Measurements from ENCODE around the gene ATXN3L. TPM values are rescaled to one million over a fixed set of nuclear protein-coding genes. Genes with fewer than 3 reads are reported as not detected.

Gene ATXN3L
- total RNA-seq, 1 experiment from 2014 or later, result not detected

DNA sequence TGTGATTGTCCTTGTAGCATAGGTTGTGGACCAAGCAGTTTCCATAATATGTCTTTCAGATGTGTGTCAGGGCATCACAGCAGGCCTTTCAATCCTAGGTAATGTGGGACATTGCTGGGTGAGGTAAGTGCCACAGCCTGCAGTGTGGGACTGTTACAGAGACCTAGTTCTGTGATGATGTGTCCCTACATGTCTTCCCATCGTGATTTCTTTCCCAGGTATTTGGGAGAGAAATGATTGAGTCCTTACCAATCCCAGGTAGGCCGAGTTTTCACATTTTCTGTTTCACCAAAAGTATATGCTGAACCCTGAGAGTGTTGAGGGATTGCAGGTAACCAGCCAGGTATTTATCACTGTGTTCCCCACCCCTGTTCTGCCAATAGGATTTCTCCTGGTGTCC, 10.6 kb upstream of the ATXN3L start:
- no peaks in the 10 kb centered on the region for H3K36me3 Mint-ChIP-seq (ENCODE audit: insufficient read depth, unreplicated experiment)
- BruUV-seq (replicated peaks), result no TSS peak
- no peaks in the 10 kb centered on the region for H3K27me3 Mint-ChIP-seq (ENCODE audit: unreplicated experiment)
- H3K4me1 Mint-ChIP-seq (ENCODE audit: low read depth, unreplicated experiment), result no peaks in the 10 kb centered on the region
- CTCF ChIA-PET, result no interaction called here
- H3K27ac Mint-ChIP-seq (ENCODE audit: unreplicated experiment), result no peak overlapping the region
- TF ChIP-seq, protein P1, sequence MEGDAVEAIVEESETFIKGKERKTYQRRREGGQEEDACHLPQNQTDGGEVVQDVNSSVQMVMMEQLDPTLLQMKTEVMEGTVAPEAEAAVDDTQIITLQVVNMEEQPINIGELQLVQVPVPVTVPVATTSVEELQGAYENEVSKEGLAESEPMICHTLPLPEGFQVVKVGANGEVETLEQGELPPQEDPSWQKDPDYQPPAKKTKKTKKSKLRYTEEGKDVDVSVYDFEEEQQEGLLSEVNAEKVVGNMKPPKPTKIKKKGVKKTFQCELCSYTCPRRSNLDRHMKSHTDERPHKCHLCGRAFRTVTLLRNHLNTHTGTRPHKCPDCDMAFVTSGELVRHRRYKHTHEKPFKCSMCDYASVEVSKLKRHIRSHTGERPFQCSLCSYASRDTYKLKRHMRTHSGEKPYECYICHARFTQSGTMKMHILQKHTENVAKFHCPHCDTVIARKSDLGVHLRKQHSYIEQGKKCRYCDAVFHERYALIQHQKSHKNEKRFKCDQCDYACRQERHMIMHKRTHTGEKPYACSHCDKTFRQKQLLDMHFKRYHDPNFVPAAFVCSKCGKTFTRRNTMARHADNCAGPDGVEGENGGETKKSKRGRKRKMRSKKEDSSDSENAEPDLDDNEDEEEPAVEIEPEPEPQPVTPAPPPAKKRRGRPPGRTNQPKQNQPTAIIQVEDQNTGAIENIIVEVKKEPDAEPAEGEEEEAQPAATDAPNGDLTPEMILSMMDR (IDR thresholded peaks at IDR 0.05; ENCODE audit: unreplicated experiment), result no peak
- DNase-seq, result no peak
- no peak overlapping the region for H3K4me3 Mint-ChIP-seq (ENCODE audit: low read depth, unreplicated experiment)
- no peaks in the 10 kb centered on the region for H3K9me3 Mint-ChIP-seq (ENCODE audit: low read depth, unreplicated experiment)
- intact Hi-C loops (cut with micrococcal nuclease; ENCODE audit: unreplicated experiment), result no loop called here

DNA sequence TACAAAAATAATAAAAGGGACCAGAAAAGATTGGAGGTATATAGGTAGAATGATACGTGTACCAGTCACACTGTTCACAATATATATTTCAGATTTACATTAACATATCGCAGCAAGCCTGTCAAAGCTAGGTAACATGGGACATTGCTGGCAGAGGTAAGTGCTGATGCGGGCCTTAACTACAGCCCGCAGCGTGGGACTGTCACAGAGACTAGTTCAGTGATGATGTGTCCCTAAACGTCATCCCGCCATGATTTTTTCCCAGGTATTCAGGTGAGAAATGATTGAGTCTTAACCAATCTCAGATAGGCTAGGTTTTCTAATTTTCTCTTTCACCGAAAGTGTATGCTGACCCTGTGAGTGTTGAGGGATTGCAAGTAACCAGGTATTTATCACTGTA, 7.8 kb upstream of the ATXN3L start:
- Mint-ChIP-seq H3K9me3 (ENCODE audit: low read depth, unreplicated experiment) (no peaks in the 10 kb centered on the region), H3K27ac (ENCODE audit: unreplicated experiment) (no peak overlapping the region), H3K27me3 (ENCODE audit: unreplicated experiment) (no peaks in the 10 kb centered on the region), H3K4me1 (ENCODE audit: low read depth, unreplicated experiment) (no peaks in the 10 kb centered on the region), H3K36me3 (ENCODE audit: insufficient read depth, unreplicated experiment) (no peaks in the 10 kb centered on the region), H3K4me3 (ENCODE audit: low read depth, unreplicated experiment) (no peak overlapping the region)
- CTCF ChIA-PET, result no interaction called here
- DNase-seq, result no peak
- intact Hi-C loops (cut with micrococcal nuclease; ENCODE audit: unreplicated experiment), result no loop called here
- TF ChIP-seq, protein P1 (IDR thresholded peaks at IDR 0.05; ENCODE audit: unreplicated experiment), result no peak
- no TSS peak for BruUV-seq (replicated peaks)

DNA sequence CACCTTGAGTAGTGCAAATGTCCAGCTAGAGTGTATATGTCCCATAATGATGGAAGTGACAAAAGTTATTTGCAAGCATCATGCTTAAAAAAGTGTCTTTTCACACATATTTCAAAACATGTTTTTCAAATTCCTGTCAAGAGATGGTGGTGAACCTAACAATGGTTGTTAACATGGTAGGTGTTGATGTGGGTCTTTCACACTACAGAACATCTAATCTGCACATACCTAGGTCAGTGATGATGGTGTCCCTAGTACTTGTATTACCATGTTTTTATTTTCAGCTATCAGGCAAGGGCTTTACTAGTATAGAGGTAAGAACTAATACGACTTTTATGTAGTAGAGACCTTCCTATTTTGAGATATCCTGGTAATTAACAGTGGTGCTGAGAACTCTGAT, 3.4 kb upstream of the ATXN3L start:
- intact Hi-C loops (cut with micrococcal nuclease; ENCODE audit: unreplicated experiment), result no loop called here
- H3K36me3 Mint-ChIP-seq (ENCODE audit: insufficient read depth, unreplicated experiment), result no peaks in the 10 kb centered on the region
- TF ChIP-seq, protein P1 (IDR thresholded peaks at IDR 0.05; ENCODE audit: unreplicated experiment), result no peak
- CTCF ChIA-PET, result no interaction called here
- no peaks in the 10 kb centered on the region for H3K4me1 Mint-ChIP-seq (ENCODE audit: low read depth, unreplicated experiment)
- BruUV-seq (replicated peaks), result no TSS peak
- DNase-seq, result no peak
- no peaks in the 10 kb centered on the region for H3K27me3 Mint-ChIP-seq (ENCODE audit: unreplicated experiment)
- peaks cover 2% of the 10 kb centered on the region for H3K9me3 Mint-ChIP-seq (ENCODE audit: low read depth, unreplicated experiment)
- H3K27ac Mint-ChIP-seq (ENCODE audit: unreplicated experiment), result no peak overlapping the region
- H3K4me3 Mint-ChIP-seq (ENCODE audit: low read depth, unreplicated experiment), result no peak overlapping the region

DNA sequence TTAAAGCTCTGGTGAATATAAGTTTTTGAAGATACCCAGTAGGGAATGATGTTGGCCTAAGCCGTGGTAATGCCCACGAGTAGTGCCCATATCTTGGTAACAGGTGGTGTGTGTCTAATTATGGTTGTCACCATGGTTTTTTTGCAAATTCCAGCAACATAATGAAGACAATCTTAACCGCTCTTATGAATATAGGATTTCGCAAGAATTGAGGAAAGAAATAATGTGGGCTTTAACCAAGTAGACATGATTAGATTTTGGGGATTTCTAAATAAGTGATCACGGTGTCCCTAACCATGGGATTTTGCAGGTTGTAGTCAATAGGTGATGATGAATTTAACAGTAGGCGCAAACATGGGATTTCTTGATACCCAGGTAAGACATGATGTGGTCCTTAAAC, 2.5 kb downstream of the ATXN3L start:
- BruUV-seq (replicated peaks), result no TSS peak
- Mint-ChIP-seq H3K9me3 (ENCODE audit: low read depth, unreplicated experiment) (peaks cover 2% of the 10 kb centered on the region), H3K4me1 (ENCODE audit: low read depth, unreplicated experiment) (no peaks in the 10 kb centered on the region), H3K27ac (ENCODE audit: unreplicated experiment) (no peak overlapping the region), H3K27me3 (ENCODE audit: unreplicated experiment) (no peaks in the 10 kb centered on the region), H3K36me3 (ENCODE audit: insufficient read depth, unreplicated experiment) (no peaks in the 10 kb centered on the region), H3K4me3 (ENCODE audit: low read depth, unreplicated experiment) (no peak overlapping the region)
- intact Hi-C loops (cut with micrococcal nuclease; ENCODE audit: unreplicated experiment), result no loop called here
- DNase-seq, result no peak
- TF ChIP-seq, protein P1 (IDR thresholded peaks at IDR 0.05; ENCODE audit: unreplicated experiment), result no peak
- CTCF ChIA-PET, result no interaction called here

DNA sequence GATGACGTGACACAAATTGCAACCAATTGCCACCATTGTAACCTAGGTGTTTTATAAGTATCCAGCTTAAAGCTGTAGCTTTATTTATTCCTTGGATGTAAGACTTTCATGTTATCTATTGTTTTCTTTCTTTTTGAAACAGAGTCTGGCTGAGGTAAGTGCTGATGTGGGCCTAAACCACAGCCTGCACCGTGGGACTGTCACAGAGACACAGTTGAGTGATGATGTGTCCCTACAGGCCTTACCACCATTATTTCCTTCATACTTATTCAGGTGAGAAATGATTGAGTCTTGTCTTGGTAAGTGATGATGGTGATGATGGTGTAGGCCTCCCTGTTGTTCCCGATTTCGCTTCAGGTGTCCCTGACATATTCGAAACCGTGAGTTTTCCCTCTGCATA, 8.3 kb downstream of the ATXN3L start:
- Mint-ChIP-seq H3K4me3 (ENCODE audit: low read depth, unreplicated experiment) (no peak overlapping the region), H3K9me3 (ENCODE audit: low read depth, unreplicated experiment) (no peaks in the 10 kb centered on the region)
- CTCF ChIA-PET, result no interaction called here

More for the DNA sequence above, 8.3 kb downstream of the ATXN3L start:
- H3K27me3 Mint-ChIP-seq (ENCODE audit: unreplicated experiment), result no peaks in the 10 kb centered on the region
- intact Hi-C loops (cut with micrococcal nuclease; ENCODE audit: unreplicated experiment), result no loop called here
- no peak overlapping the region for H3K27ac Mint-ChIP-seq (ENCODE audit: unreplicated experiment)
- DNase-seq, result no peak
- TF ChIP-seq, protein P1 (IDR thresholded peaks at IDR 0.05; ENCODE audit: unreplicated experiment), result no peak
- no peaks in the 10 kb centered on the region for H3K4me1 Mint-ChIP-seq (ENCODE audit: low read depth, unreplicated experiment)
- no TSS peak for BruUV-seq (replicated peaks)
- peaks cover 6% of the 10 kb centered on the region for H3K36me3 Mint-ChIP-seq (ENCODE audit: insufficient read depth, unreplicated experiment)

Data from Calu3 (cell line).